ENCODE measurements around the gene POSTN.
"Not testable (repeated sequence)": the region's sequence is repeated elsewhere in the genome, so short reads cannot be mapped to it uniquely, and the experiment has no call there.

Gene POSTN

DNA sequence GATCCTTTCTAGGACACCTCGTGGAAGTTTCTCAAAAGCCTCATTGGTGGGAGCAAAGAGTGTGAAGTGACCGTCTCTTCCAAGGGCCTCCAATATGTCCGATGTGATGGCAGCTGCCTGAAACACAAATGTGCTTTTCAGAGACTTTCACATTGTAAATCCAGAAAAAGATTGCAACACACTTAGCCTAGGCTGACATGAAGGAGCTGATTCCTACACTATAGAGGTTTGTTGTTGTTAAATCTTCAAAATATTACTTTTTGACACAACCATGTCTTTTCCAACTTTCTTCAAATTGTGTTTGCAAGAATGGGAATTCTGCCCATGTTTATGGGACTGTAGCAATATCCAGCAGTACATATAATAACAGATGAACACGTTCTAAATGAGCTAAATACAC is 12.4 kb downstream of the POSTN start:
- in situ Hi-C loops (cut with MboI; ENCODE audit: low pct_unique_long_range_greater_than_20kb, low sequenced_read_pairs, unreplicated experiment) = no loop called here
- TF ChIP-seq, protein P1, sequence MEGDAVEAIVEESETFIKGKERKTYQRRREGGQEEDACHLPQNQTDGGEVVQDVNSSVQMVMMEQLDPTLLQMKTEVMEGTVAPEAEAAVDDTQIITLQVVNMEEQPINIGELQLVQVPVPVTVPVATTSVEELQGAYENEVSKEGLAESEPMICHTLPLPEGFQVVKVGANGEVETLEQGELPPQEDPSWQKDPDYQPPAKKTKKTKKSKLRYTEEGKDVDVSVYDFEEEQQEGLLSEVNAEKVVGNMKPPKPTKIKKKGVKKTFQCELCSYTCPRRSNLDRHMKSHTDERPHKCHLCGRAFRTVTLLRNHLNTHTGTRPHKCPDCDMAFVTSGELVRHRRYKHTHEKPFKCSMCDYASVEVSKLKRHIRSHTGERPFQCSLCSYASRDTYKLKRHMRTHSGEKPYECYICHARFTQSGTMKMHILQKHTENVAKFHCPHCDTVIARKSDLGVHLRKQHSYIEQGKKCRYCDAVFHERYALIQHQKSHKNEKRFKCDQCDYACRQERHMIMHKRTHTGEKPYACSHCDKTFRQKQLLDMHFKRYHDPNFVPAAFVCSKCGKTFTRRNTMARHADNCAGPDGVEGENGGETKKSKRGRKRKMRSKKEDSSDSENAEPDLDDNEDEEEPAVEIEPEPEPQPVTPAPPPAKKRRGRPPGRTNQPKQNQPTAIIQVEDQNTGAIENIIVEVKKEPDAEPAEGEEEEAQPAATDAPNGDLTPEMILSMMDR (IDR thresholded peaks at IDR 0.05; ENCODE audit: extremely low read depth, insufficient read depth, missing control alignments) = no peak

DNA sequence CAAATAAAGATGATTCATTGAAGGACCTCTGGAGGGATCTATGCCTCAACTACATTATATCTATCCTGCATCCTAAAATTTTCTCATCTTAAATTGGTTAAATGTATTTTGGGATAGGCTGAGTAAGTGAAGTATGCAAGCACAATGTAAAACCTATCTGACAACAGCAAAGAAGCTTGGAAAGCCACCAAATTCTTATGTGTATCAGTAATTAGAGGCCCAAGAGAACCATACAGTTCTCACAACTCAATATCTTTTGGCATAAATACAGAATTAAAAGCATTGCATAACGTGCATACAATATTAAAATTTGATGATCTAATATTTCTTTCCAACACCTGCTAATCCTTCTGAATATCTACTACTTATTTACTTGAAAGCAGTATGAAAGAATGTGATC is 13.0 kb downstream of the POSTN start:
- in situ Hi-C loops (cut with MboI; ENCODE audit: low pct_unique_long_range_greater_than_20kb, low sequenced_read_pairs, unreplicated experiment) = no loop called here
- no peak for DNase-seq (ENCODE audit: low spot score)
- TF ChIP-seq, protein P1 (IDR thresholded peaks at IDR 0.05; ENCODE audit: extremely low read depth, insufficient read depth, missing control alignments) = no peak

More for the DNA sequence above, 12.4 kb downstream of the POSTN start:
- DNase-seq (ENCODE audit: low spot score) = no peak

DNA sequence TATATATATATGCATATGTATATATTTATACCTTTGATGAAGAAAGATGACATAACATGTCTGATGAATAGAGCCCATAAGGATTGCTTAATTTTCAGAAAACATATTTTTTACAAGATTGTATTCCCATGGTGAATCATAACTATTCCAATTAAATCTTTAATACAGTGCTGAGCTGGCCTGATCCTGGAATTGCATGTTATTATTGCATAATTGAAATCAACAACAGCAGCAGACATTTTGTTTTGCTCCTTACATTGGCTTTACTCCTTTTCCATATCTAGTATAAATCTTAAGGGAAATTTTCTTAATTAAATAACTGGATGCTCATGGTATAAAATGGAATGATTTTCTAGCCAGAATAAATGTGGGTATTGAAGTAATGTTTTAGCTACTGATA is 22.0 kb downstream of the POSTN start:
- in situ Hi-C loops (cut with MboI; ENCODE audit: low pct_unique_long_range_greater_than_20kb, low sequenced_read_pairs, unreplicated experiment) = no loop called here
- TF ChIP-seq, protein P1 (IDR thresholded peaks at IDR 0.05; ENCODE audit: extremely low read depth, insufficient read depth, missing control alignments) = no peak
- DNase-seq (ENCODE audit: low spot score) = no peak

DNA sequence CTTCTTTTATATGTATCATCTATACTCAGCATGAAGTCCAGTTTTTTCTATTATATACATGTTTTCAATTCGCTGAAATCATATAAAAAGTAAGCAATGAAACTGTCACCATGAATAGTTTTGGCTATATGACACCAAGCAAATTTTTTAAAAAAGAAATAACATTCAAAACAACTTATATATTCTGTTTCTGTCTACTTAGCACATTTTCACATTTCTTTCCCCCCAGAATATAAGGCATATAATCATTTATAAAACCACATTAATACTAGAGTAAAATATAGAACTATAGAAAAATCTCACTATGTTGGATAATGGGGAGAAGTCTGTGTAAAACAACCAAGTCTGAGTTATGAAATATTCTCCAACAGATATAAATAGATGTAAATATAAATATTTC is 33.1 kb downstream of the POSTN start:
- TF ChIP-seq, protein P1 (IDR thresholded peaks at IDR 0.05; ENCODE audit: extremely low read depth, insufficient read depth, missing control alignments) = no peak
- in situ Hi-C loops (cut with MboI; ENCODE audit: low pct_unique_long_range_greater_than_20kb, low sequenced_read_pairs, unreplicated experiment) = no loop called here
- no peak for DNase-seq (ENCODE audit: low spot score)

DNA sequence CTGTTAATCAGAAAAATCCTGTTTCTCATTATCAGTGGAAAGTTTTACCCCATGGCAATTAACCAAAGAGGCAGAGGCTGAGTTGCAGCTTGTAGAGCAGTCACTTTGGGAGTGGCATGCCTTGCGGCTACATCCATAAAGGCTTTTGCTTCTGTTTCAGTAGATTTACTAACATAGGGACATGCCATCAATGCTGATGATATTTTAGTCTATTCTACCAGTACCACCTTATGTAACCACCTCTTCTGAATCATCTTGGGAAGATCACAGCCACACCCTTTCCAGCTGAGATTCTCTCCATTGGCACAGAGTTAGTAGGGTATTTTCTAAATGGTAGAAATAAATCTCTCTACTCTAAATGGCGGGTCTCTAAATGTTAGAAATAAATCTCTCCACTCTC is 37.5 kb downstream of the POSTN start:
- in situ Hi-C loops (cut with MboI; ENCODE audit: low pct_unique_long_range_greater_than_20kb, low sequenced_read_pairs, unreplicated experiment) = no loop called here
- DNase-seq (ENCODE audit: low spot score) = no peak
- TF ChIP-seq, protein P1 (IDR thresholded peaks at IDR 0.05; ENCODE audit: extremely low read depth, insufficient read depth, missing control alignments) = no peak

DNA sequence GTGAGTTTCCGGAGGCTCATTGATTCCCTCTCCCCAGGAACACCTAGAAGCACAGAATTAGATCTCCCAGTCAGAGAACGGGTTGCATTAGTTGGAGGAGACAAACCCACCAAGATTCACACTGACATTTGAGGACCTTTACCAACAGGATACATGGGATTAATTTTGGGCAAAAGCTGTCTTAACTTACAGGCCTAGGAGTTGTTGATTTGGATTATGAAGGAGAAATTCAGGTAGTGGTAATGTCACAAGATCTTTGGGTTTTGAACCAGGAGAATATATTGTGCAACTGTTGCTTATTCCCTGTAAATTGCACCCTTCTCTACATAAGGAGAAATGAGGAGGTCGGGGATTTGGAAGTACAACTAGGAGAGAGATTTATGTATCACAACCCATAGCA is 38.0 kb downstream of the POSTN start:
- in situ Hi-C loops (cut with MboI; ENCODE audit: low pct_unique_long_range_greater_than_20kb, low sequenced_read_pairs, unreplicated experiment) = no loop called here
- DNase-seq (ENCODE audit: low spot score) = no peak
- TF ChIP-seq, protein P1 (IDR thresholded peaks at IDR 0.05; ENCODE audit: extremely low read depth, insufficient read depth, missing control alignments) = no peak

DNA sequence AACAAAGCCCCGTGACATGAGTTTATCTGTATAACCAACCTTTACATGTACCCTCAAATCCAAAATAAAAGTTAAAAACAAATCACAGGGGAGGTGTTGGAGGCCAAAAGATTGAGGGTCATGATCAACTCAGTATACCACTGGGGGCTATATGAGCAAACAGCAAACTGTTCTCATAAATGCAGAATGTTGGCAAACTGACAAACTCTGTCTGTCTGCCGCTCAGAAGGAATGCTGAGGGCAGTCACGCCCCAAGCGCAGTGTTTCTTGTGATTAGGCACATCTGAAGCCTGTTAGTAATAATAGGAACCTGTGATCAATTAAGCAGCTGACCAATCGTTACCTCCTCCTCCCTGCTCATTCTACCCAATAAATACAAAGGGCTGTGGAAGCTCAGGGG is 39.8 kb downstream of the POSTN start:
- in situ Hi-C loops (cut with MboI; ENCODE audit: low pct_unique_long_range_greater_than_20kb, low sequenced_read_pairs, unreplicated experiment); DNase-seq (ENCODE audit: low spot score): not testable (repeated sequence)

Data from GM13977 (cell line).